Endometrial microvascular endothelial cells (primary cell): Measurements from ENCODE around the gene ATG9A. TPM values are rescaled to one million over a fixed set of nuclear protein-coding genes. Genes with fewer than 3 reads are reported as not detected.

Source experiments
- total RNA-seq: library from RNA; depleted of rRNA; stranded (reverse); fragments of >200 nt; gene quantifications from one replicate; pipeline ENCODE4 v1.2.3, GENCODE V29; 2015; ENCODE audit errors: inconsistent ontology term

Gene ATG9A
- total RNA-seq, 1 donor from 2014 or later = 73.2 TPM

Other genes starting within 250 kb of the ATG9A start
- gene FEV, start 244.5 kb downstream of the ATG9A start, total RNA-seq = not detected
- gene CRYBA2, start 236.2 kb downstream of the ATG9A start, total RNA-seq = not detected
- gene CFAP65, start 188.1 kb downstream of the ATG9A start, total RNA-seq = not detected
- not detected for gene IHH, start 168.7 kb downstream of the ATG9A start, total RNA-seq
- 25.8 TPM for gene NHEJ1, start 68.8 kb downstream of the ATG9A start, total RNA-seq
- 0.19 TPM for gene SLC23A3, start 59.6 kb downstream of the ATG9A start, total RNA-seq
- gene CNPPD1, start 52.7 kb downstream of the ATG9A start, total RNA-seq = 32.7 TPM
- 54.4 TPM for gene RETREG2, start 51.4 kb downstream of the ATG9A start, total RNA-seq
- gene ZFAND2B, start 22.9 kb downstream of the ATG9A start, total RNA-seq = 24.1 TPM
- 24.8 TPM for gene ABCB6, start 10.7 kb downstream of the ATG9A start, total RNA-seq
- 27.1 TPM for gene ANKZF1, start 170 bp upstream of the ATG9A start, total RNA-seq
- gene GLB1L, start 15.8 kb upstream of the ATG9A start, total RNA-seq = 9.3 TPM
- 5.5 TPM for gene STK16, start 15.8 kb upstream of the ATG9A start, total RNA-seq
- not detected for gene TUBA4B, start 23.6 kb upstream of the ATG9A start, total RNA-seq
- gene TUBA4A, start 24.3 kb upstream of the ATG9A start, total RNA-seq = 18.4 TPM
- 29.9 TPM for gene DNAJB2, start 49.7 kb upstream of the ATG9A start, total RNA-seq
- not detected for gene PTPRN, start 79.8 kb upstream of the ATG9A start, total RNA-seq
- not detected for gene RESP18, start 103.1 kb upstream of the ATG9A start, total RNA-seq
- 86.0 TPM for gene DNPEP, start 158.3 kb upstream of the ATG9A start, total RNA-seq
- not detected for gene DES, start 188.7 kb upstream of the ATG9A start, total RNA-seq
- not detected for gene SPEG, start 205.2 kb upstream of the ATG9A start, total RNA-seq